GM12864 (cell line): ENCODE results near the gene NIPA2.

Source experiments
- DNase-seq: peaks from one replicate; pipeline ENCODE4 v3.0.0-alpha.2; 2011; ENCODE audit warnings: low read depth
- H3K4me3 ChIP-seq: 2 replicates; pipeline ENCODE4 v1.5.1; 2011; ENCODE audit warnings: mild to moderate bottlenecking, low read depth, low read length, control low read depth
- CTCF ChIP-seq: IDR thresholded peaks from 2 replicates; pipeline ENCODE4 v1.5.1; 2011; ENCODE audit warnings: low read depth, mild to moderate bottlenecking, moderate library complexity, low read length, control low read depth, inconsistent platforms; ENCODE audit errors: missing control alignments

Gene NIPA2

DNA sequence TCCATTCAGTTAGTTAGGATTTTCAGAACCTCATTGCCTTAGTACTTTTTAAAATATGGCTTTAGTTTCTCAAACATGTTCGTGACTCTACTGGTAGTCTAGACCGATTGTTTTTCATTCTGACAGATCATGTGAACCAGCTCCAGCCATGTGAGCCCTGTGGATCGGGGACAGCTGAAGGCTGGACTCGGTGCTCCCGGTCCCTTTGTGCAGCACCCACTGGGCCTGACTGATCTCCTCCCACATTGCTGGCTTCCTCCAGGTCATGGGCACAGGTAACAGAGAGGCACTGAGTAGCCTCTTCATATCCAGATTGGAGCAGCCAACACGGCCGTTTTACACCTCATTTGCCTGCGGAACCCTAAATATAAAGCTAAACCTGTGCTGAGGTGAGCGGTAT lies 30.5 kb downstream of the NIPA2 start:
- TF ChIP-seq CTCF, result no peak
- no peak for DNase-seq
- no peak overlapping the region for H3K4me3 ChIP-seq

DNA sequence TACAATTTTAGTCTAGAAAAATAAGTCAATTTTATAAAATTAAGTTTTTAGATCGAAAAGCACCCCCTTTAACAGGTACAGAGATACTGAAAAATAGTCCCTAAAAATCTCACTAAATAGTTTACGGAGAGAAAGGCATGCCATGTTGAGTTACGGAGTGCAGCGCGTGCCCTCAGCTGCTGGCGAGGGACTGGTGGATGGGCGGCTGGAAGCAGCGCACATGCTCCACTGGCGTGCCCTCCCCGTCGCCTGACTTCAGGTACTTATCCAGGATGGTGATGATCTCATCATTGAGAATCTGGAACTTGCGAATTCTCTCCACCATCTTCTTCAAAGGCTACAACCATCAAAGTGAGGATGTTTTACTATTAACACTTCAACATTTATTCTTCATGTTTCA lies 31.4 kb downstream of the NIPA2 start:
- DNase-seq, result no peak
- TF ChIP-seq CTCF, result no peak

DNA sequence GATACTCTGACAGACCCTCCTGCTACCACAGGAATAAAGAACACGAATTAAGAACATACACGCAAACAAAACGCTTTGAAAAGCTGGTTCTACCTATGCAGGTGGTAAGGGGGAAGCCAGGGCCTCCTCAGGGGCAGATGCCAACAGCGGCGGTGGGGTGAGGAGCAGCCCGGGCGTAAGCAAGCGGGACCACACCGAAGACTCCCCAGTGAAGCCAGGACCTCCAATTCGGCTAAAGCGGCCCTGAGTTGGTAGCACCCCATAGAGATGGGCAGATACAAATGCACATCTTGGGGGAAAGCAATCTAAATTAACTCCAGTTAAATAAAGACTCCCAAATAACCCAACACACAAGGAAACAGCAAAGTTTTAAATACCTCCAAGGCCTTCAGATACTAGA lies 32.4 kb downstream of the NIPA2 start:
- H3K4me3 ChIP-seq, result no peak overlapping the region
- no peak for DNase-seq
- no peak for TF ChIP-seq CTCF

More for the DNA sequence above, 31.4 kb downstream of the NIPA2 start:
- H3K4me3 ChIP-seq, result no peak overlapping the region

DNA sequence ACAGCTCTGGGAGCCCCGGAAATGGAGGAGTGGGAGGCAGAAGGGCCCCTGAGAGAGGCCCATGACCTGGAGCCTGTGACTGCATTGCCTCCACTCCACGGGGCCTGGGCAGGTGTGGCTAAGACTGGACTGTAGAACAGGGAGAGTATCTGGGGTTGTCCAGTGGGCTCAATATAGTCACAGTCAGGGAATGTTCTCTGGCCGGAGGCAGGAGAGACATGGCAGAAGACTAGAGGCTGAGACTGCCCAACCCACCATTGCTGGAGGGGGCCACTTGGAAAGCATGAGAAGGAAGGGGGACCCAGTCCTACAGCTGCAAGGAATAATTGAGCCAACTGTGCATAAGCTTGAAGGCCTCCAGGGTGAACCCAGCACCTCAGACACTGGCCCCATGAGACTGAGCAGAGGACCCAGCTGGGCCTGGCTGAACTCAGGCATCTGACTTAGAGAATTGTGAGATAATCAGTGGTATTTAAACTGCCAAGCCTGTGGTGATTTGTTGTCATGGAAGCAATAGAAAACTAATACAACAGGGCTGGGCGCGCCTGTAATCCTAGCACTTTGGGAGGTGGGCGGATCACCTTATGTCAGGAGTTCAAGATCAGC lies 33.1 kb downstream of the NIPA2 start:
- H3K4me3 ChIP-seq, result no peak overlapping the region
- no peak for DNase-seq
- TF ChIP-seq CTCF, result no peak

- H3K4me3 ChIP-seq, result no peak overlapping the region
- TF ChIP-seq CTCF, result no peak
- no peak for DNase-seq
Measured at GRCh38 chr15:22872936-22873701, 34.7 kb downstream of the NIPA2 start.

- DNase-seq, result no peak
- TF ChIP-seq CTCF, result no peak
- no peak overlapping the region for H3K4me3 ChIP-seq
Measured at GRCh38 chr15:22873841-22874240, 35.4 kb downstream of the NIPA2 start.

GRCh38 chr15:22874256-22874655 lies 35.8 kb downstream of the NIPA2 start:
- H3K4me3 ChIP-seq, result no peak overlapping the region
- TF ChIP-seq CTCF, result no peak
- no peak for DNase-seq
